NB4 (cell line): Measurements from ENCODE around the gene TTC39B.

ENCODE experiments used
- DNase-seq: peaks from one replicate; pipeline ENCODE4 v3.0.0; 2010; ENCODE audit warnings: low read depth
- H3K4me3 ChIP-seq: one replicate; pipeline ENCODE4 v1.5.1; 2011; ENCODE audit warnings: mild to moderate bottlenecking, low read depth, low read length, moderate library complexity
- CTCF ChIP-seq: IDR thresholded peaks from one replicate; pipeline ENCODE4 v1.5.1; 2012; ENCODE audit warnings: low read depth, low read length
- MYC ChIP-seq: IDR thresholded peaks from 2 replicates; pipeline ENCODE4 v1.6.1; 2011; ENCODE audit warnings: low read depth, low read length
- POLR2A ChIP-seq: IDR thresholded peaks from 2 replicates; pipeline ENCODE4 v1.6.1; 2011; ENCODE audit warnings: mild to moderate bottlenecking; ENCODE audit not compliant: insufficient read length; ENCODE audit errors: extremely low read depth
- TF ChIP-seq, protein P1 (sequence below): IDR thresholded peaks from 2 replicates; pipeline ENCODE4 v1.6.1; 2011; ENCODE audit warnings: low read depth, low read length

Gene TTC39B

DNA sequence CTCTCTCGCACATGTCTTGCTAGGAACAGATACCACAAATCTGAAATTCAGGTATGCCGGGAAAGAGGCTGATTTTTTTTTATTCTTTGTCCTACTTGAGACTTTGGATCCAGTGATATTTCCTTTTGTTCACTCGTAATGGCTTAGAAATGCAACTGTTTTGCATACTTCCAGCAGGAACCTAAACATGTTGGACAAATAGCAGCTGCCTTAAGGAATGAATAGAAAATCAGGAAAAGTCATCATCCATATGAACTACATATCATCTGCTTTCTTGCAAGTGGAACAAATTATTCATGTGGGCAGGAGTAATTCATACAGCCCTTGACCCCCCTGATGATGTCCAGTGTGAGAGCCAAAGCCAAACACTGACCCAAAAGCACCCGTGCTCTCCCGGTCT, 17.4 kb downstream of the TTC39B start:
- no peak for TF ChIP-seq MYC
- TF ChIP-seq CTCF: no peak
- TF ChIP-seq POLR2A: no peak
- TF ChIP-seq, protein P1, sequence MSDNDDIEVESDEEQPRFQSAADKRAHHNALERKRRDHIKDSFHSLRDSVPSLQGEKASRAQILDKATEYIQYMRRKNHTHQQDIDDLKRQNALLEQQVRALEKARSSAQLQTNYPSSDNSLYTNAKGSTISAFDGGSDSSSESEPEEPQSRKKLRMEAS: no peak
- no peak for DNase-seq
- H3K4me3 ChIP-seq: no peak overlapping the region

GRCh38 chr9:15287309-15287708, 19.7 kb downstream of the TTC39B start:
- no peak for DNase-seq
- no peak for TF ChIP-seq POLR2A
- TF ChIP-seq CTCF: no peak
- TF ChIP-seq MYC: no peak
- TF ChIP-seq, protein P1: no peak
- no peak overlapping the region for H3K4me3 ChIP-seq

- H3K4me3 ChIP-seq: no peak overlapping the region
- TF ChIP-seq CTCF (no peak), MYC (no peak), POLR2A (no peak)
- TF ChIP-seq, protein P1: no peak
- no peak for DNase-seq
Observed at GRCh38 chr9:15286161-15286821, 20.7 kb downstream of the TTC39B start.

GRCh38 chr9:15282567-15283285, 24.3 kb downstream of the TTC39B start:
- no peak for TF ChIP-seq POLR2A
- no peak for TF ChIP-seq MYC
- no peak for DNase-seq
- no peak overlapping the region for H3K4me3 ChIP-seq

DNA sequence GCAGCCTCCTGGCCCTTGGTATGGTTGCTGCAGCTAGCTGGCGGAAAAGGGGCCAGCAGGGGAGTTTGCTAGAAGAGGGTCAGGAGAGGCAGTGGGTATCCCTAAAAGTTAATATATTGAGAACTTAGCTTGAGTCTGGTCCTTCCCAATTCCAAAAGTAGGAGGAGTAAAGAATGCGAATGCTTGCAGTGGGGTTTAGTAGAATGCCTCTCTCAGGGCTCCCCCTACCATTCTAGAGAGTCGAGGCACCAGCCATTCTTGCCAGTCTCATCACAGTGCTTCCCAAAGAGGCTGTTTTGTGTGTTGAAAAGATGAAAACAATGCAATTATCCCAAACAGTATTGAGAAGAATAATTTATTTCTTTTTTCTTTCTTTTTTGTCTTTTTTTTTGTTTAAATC, 26.4 kb downstream of the TTC39B start:
- TF ChIP-seq POLR2A (no peak), MYC (no peak), CTCF (no peak)
- TF ChIP-seq, protein P1: no peak
- no peak overlapping the region for H3K4me3 ChIP-seq
- no peak for DNase-seq

GRCh38 chr9:15278839-15279238, 28.2 kb downstream of the TTC39B start:
- TF ChIP-seq, protein P1: no peak
- no peak for TF ChIP-seq POLR2A
- TF ChIP-seq CTCF: no peak
- TF ChIP-seq MYC: no peak
- H3K4me3 ChIP-seq: no peak overlapping the region
- DNase-seq: no peak
